RWPE2 (cell line): Measurements from ENCODE around the gene FKBP15.
A peak's percentile ranks its signal among the peaks of the same experiment; 100 is the strongest.

Experiments
- ATAC-seq: fragments of 200-7000 bp; cut with Tn5 transposase; 3 replicates; pipeline ENCODE4 v1.9.1; 2021; ENCODE audit warnings: low read depth
- DNase-seq: peaks from one replicate; pipeline ENCODE4 v3.0.0-alpha.2; 2020; ENCODE audit warnings: low spot score
- H3K27ac ChIP-seq: fragments of 450-650 bp; 2 replicates; pipeline ENCODE4 v1.5.1; 2017; ENCODE audit warnings: mild to moderate bottlenecking; ENCODE audit not compliant: poor library complexity, severe bottlenecking
- H3K27me3 ChIP-seq: fragments of 250-450 bp; sonication (Bioruptor Pico); 2 replicates; pipeline ENCODE4 v1.5.1; 2021; ENCODE audit warnings: mild to moderate bottlenecking, moderate library complexity; ENCODE audit not compliant: insufficient read depth, poor library complexity, severe bottlenecking
- H3K36me3 ChIP-seq: fragments of 250-450 bp; sonication (Bioruptor Pico); 2 replicates; pipeline ENCODE4 v1.5.1; 2020; ENCODE audit warnings: low read depth, mild to moderate bottlenecking, moderate library complexity
- H3K4me1 ChIP-seq: fragments of 250-450 bp; sonication (Bioruptor Pico); 2 replicates; pipeline ENCODE4 v1.5.1; 2021; ENCODE audit warnings: mild to moderate bottlenecking, moderate library complexity; ENCODE audit not compliant: insufficient read depth, poor library complexity, severe bottlenecking
- H3K4me3 ChIP-seq: fragments of 250-450 bp; sonication (Bioruptor Pico); 2 replicates; pipeline ENCODE4 v1.5.1; 2021; ENCODE audit warnings: mild to moderate bottlenecking, moderate library complexity; ENCODE audit not compliant: severe bottlenecking
- H3K9me3 ChIP-seq: fragments of 250-450 bp; sonication (Bioruptor Pico); 2 replicates; pipeline ENCODE4 v1.5.1; 2021; ENCODE audit warnings: mild to moderate bottlenecking, moderate library complexity; ENCODE audit not compliant: severe bottlenecking
- CTCF ChIP-seq: fragments of 450-650 bp; IDR thresholded peaks from one replicate; pipeline ENCODE4 v1.5.1; 2017; ENCODE audit warnings: mild to moderate bottlenecking, moderate library complexity; ENCODE audit not compliant: poor library complexity, severe bottlenecking

Gene FKBP15

GRCh38 chr9:113221003-113221799 is at the start of gene FKBP15, which contains the start of gene SLC31A1:
Gene FKBP15 (minus strand): TSS chr9:113221277. CDS start chr9:113221243, 34 bp downstream.
Gene SLC31A1 (plus strand): TSS chr9:113221544. CDS start chr9:113256149, 34,605 bp downstream.
- Histone ChIP-seq H3K9me3 (no peaks in the 10 kb centered on the region), H3K4me1 (peaks cover 4% of the 10 kb centered on the region), H3K27ac (peak within 1 kb of the TSS; percentile 66), H3K4me3 (peak within 1 kb of the TSS; percentile 55), H3K27me3 (no peaks in the 10 kb centered on the region), H3K36me3 (peaks cover 29% of the 10 kb centered on the region)
- DNase-seq (peak; percentile 96), ATAC-seq (peak; percentile 92)
- TF ChIP-seq CTCF, result no peak

GRCh38 chr9:113269871-113270270 is 48.8 kb upstream of the FKBP15 start:
- no peak for DNase-seq
- no peak for TF ChIP-seq CTCF
- Histone ChIP-seq H3K9me3 (no peaks in the 10 kb centered on the region), H3K36me3 (peaks cover 65% of the 10 kb centered on the region), H3K27me3 (no peaks in the 10 kb centered on the region), H3K27ac (no peak overlapping the region), H3K4me3 (no peak overlapping the region), H3K4me1 (peaks cover 5% of the 10 kb centered on the region)
- no peak for ATAC-seq

- H3K9me3 ChIP-seq, result no peaks in the 10 kb centered on the region
- no peaks in the 10 kb centered on the region for H3K27me3 ChIP-seq
- DNase-seq, result no peak
- TF ChIP-seq CTCF, result no peak
- H3K36me3 ChIP-seq, result peaks cover 65% of the 10 kb centered on the region
- no peak for ATAC-seq
- H3K4me3 ChIP-seq, result no peak overlapping the region
- H3K27ac ChIP-seq, result no peak overlapping the region
- H3K4me1 ChIP-seq, result peaks cover 5% of the 10 kb centered on the region
Measured at GRCh38 chr9:113269355-113269754, 48.3 kb upstream of the FKBP15 start.

- Histone ChIP-seq H3K4me1 (no peaks in the 10 kb centered on the region), H3K27me3 (no peaks in the 10 kb centered on the region), H3K36me3 (peaks cover 56% of the 10 kb centered on the region), H3K9me3 (no peaks in the 10 kb centered on the region), H3K4me3 (no peak overlapping the region), H3K27ac (no peak overlapping the region)
- no peak for TF ChIP-seq CTCF
- ATAC-seq, result no peak
- no peak for DNase-seq
Measured at GRCh38 chr9:113267911-113268566, 47.0 kb upstream of the FKBP15 start.
